CD4-positive, alpha-beta T cell (primary cell): ENCODE measurements around the gene DGLUCY. TPM values are rescaled to one million over a fixed set of nuclear protein-coding genes. Genes with fewer than 3 reads are reported as not detected.

ENCODE experiments used
- ATAC-seq: fragments of 200-7000 bp; cut with Tn5 transposase; one replicate; pipeline ENCODE4 v1.10.0; 2022; ENCODE audit warnings: mild to moderate bottlenecking; ENCODE audit not compliant: poor library complexity
- CTCF ChIA-PET: fragments of 350-600 bp; sonication (Branson Sonifier 250); formaldehyde crosslinking; loops from one replicate; lab custom pipeline; 2021; ENCODE audit warnings: antibody characterized with exemption, inconsistent platforms; lab: Charles Lee
- POLR2A ChIA-PET: fragments of 350-600 bp; sonication (Branson Sonifier 250); formaldehyde crosslinking; loops from one replicate; lab custom pipeline; 2021; ENCODE audit warnings: antibody characterized with exemption, inconsistent platforms; lab: Charles Lee
- DNase-seq, 14 experiments: peaks; one replicate each; pipeline ENCODE4 v3.0.0-alpha.2; 2013 to 2020; ENCODE audit warnings: mixed read lengths in 2 of 14
- H3K27ac ChIP-seq, 2 donors: one replicate each; pipeline versions ENCODE4 v1.5.1 to v1.7.0; 2013; ENCODE audit warnings: low read length in 2 of 2, low read depth in 1 of 2, mild to moderate bottlenecking in 1 of 2
- H3K27me3 ChIP-seq, 2 experiments: 1 replicate in 1 of 2; 2 replicates in 1 of 2; pipeline versions ENCODE4 v1.6.1 to v1.7.0; 2013; ENCODE audit warnings: low read length in 2 of 2, control low read depth in 1 of 2, mild to moderate bottlenecking in 1 of 2, moderate library complexity in 1 of 2; ENCODE audit not compliant: insufficient read depth in 2 of 2, control insufficient read depth in 1 of 2
- H3K36me3 ChIP-seq: one replicate; pipeline ENCODE4 v1.6.1; 2013; ENCODE audit warnings: low read length, control low read depth; ENCODE audit not compliant: insufficient read depth
- H3K4me1 ChIP-seq: one replicate; pipeline ENCODE4 v1.6.1; 2013; ENCODE audit warnings: low read length, control low read depth; ENCODE audit not compliant: insufficient read depth
- H3K4me3 ChIP-seq: one replicate; pipeline ENCODE4 v1.5.1; 2013; ENCODE audit warnings: mild to moderate bottlenecking, low read length, moderate library complexity
- H3K9me3 ChIP-seq, 2 experiments: 1 replicate in 1 of 2; 2 replicates in 1 of 2; pipeline versions ENCODE4 v1.6.1 to v1.7.0; 2013; ENCODE audit warnings: low read length in 2 of 2, mild to moderate bottlenecking in 2 of 2, control low read depth in 1 of 2, moderate library complexity in 1 of 2; ENCODE audit not compliant: control insufficient read depth in 1 of 2, insufficient read depth in 1 of 2
- H3K27ac Mint-ChIP-seq: one replicate; pipeline ENCODE4 v1.8.0; 2020; ENCODE audit warnings: mixed read lengths
- H3K27me3 Mint-ChIP-seq: one replicate; pipeline ENCODE4 v1.8.0; 2021; ENCODE audit warnings: mixed read lengths
- H3K36me3 Mint-ChIP-seq: one replicate; pipeline ENCODE4 v1.8.0; 2021; ENCODE audit warnings: low read depth, mixed read lengths
- H3K4me1 Mint-ChIP-seq: one replicate; pipeline ENCODE4 v1.8.0; 2021; ENCODE audit warnings: low read depth, mixed read lengths
- H3K4me3 Mint-ChIP-seq: one replicate; pipeline ENCODE4 v1.8.0; 2020; ENCODE audit warnings: mild to moderate bottlenecking, mixed read lengths
- H3K9me3 Mint-ChIP-seq: one replicate; pipeline ENCODE4 v1.8.0; 2020; ENCODE audit warnings: mixed read lengths
- intact Hi-C, 2 experiments: fragments of 100-400 bp; cut with DNase I in 1 of 2; cut with micrococcal nuclease in 1 of 2; formaldehyde crosslinking; loops; one replicate each; pipeline versions ENCODE4 v1.15.1 to v1.9.0; 2023 to 2025; cut with DNase I, micrococcal nuclease
- total RNA-seq, 174 experiments: library from RNA in 2 of 174; stranded (reverse) in 2 of 174; gene quantifications; one replicate each; pipeline ENCODE4 v1.2.3 and lab custom pipeline; 2021 to 2026
- TF ChIP-seq, protein P1 (sequence below): fragments of 200-600 bp; IDR thresholded peaks from one replicate; pipeline ENCODE4 v1.8.0; 2022; ENCODE audit warnings: antibody characterized with exemption, mild to moderate bottlenecking

The DGLUCY gene
- total RNA-seq, 2 experiments from 2014 or later, result 33.0 to 34.9 TPM

DNA sequence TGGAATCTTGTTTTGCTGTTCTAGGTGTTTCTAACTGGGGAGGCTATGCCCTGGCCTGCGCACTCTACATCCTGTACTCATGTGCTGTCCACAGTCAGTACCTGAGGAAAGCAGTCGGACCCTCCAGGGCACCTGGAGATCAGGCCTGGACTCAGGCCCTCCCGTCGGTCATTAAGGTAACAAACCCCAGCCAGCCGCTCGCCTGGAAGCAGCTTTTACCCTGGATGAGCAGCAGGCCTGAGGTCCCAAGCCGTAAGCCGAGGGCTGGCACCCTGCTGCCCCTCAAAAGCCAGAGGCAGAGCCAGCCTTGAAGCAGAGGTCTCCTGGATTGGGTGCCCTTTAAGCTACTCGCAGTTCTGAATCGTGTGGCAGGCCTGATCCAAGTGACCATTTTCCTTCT lies 101.5 kb downstream of the DGLUCY start:
- intact Hi-C loops, result no loop called here
- H3K4me1 Mint-ChIP-seq, result peaks cover 4% of the 10 kb centered on the region
- ATAC-seq (no peak), DNase-seq (no peak)
- no peak overlapping the region for H3K4me3 ChIP-seq
- ChIA-PET POLR2A (interaction anchor here (1.2 to 2.4 kb wide), 2 partner anchors 13 to 28 kb away, joined by 3 to 8 read pairs; no protein-coding TSS in a partner anchor), CTCF (no interaction called here)
- no peaks in the 10 kb centered on the region for H3K9me3 ChIP-seq
- no peaks in the 10 kb centered on the region for H3K27me3 ChIP-seq
- H3K36me3 ChIP-seq, result peaks cover 37% of the 10 kb centered on the region
- H3K9me3 Mint-ChIP-seq, result no peaks in the 10 kb centered on the region
- peaks cover 61% of the 10 kb centered on the region for H3K36me3 Mint-ChIP-seq
- TF ChIP-seq, protein P1, sequence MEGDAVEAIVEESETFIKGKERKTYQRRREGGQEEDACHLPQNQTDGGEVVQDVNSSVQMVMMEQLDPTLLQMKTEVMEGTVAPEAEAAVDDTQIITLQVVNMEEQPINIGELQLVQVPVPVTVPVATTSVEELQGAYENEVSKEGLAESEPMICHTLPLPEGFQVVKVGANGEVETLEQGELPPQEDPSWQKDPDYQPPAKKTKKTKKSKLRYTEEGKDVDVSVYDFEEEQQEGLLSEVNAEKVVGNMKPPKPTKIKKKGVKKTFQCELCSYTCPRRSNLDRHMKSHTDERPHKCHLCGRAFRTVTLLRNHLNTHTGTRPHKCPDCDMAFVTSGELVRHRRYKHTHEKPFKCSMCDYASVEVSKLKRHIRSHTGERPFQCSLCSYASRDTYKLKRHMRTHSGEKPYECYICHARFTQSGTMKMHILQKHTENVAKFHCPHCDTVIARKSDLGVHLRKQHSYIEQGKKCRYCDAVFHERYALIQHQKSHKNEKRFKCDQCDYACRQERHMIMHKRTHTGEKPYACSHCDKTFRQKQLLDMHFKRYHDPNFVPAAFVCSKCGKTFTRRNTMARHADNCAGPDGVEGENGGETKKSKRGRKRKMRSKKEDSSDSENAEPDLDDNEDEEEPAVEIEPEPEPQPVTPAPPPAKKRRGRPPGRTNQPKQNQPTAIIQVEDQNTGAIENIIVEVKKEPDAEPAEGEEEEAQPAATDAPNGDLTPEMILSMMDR, result no peak
- no peak overlapping the region for H3K27ac Mint-ChIP-seq
- H3K27ac ChIP-seq, result no peak overlapping the region
- H3K4me1 ChIP-seq, result peaks cover 4% of the 10 kb centered on the region
- H3K27me3 Mint-ChIP-seq, result no peaks in the 10 kb centered on the region
- no peak overlapping the region for H3K4me3 Mint-ChIP-seq

DNA sequence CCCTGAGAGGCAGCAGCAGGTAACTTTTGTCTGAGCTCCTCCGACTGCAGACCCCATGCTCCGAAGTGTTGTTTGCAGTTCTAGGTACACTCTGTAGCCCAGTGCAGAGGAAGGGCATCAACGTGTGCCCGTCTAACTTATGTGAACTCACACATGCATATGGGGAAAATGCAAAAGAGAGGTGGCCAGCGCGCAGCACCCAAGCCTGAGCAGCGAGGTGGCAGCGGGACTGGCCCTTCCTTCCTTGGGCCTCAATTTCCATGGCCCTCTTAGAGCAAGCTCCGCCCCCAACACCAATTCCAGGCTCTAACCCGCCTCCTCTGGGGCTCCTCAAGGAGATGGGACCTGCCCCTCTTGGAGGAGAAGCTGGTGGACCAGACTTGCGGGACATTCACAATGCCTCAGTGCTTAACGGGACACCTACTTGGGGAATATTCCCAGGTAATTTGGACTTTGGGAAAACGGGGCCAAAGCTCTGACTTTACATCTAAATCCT lies 102.9 kb downstream of the DGLUCY start:
- no peak overlapping the region for H3K4me3 ChIP-seq
- ChIA-PET POLR2A (interaction anchor here (0.6 to 2.4 kb wide), 4 partner anchors 12 to 34 kb away, joined by 3 to 8 read pairs (median 4); no protein-coding TSS in a partner anchor), CTCF (interaction anchor here (1.3 kb wide), 1 partner anchor 39 kb away, joined by 3 read pairs; no protein-coding TSS in a partner anchor)
- no peak overlapping the region for H3K27ac ChIP-seq
- peaks cover 13% of the 10 kb centered on the region for H3K4me1 Mint-ChIP-seq
- peaks cover 34% of the 10 kb centered on the region for H3K36me3 ChIP-seq
- no peaks in the 10 kb centered on the region for H3K27me3 Mint-ChIP-seq
- no peak for ATAC-seq
- H3K4me1 ChIP-seq, result peaks cover 10% of the 10 kb centered on the region
- no peaks in the 10 kb centered on the region for H3K9me3 ChIP-seq
- TF ChIP-seq, protein P1, result no peak
- no peaks in the 10 kb centered on the region for H3K27me3 ChIP-seq
- H3K4me3 Mint-ChIP-seq, result no peak overlapping the region
- DNase-seq, result no peak
- no peaks in the 10 kb centered on the region for H3K9me3 Mint-ChIP-seq
- intact Hi-C loops, result no loop called here
- H3K36me3 Mint-ChIP-seq, result peaks cover 55% of the 10 kb centered on the region
- no peak overlapping the region for H3K27ac Mint-ChIP-seq

DNA sequence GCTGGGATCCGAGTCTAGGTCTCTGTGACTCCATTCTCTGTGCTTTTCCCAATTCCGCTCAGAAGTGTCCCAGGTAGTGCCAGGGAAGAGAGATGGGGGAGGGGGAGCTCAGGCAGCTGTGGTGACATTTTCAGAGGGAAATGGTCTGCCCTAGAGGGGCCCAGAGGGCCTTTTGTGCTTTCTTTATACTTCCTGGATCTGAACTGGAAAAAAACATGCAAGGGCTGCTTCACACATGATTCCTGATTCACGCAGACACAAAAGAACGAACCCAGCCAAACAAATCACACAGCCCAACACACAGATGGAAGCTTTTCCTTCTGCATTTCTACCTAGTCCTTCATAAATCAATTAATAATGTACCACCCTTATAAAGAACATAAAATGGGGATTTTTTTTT lies 104.1 kb downstream of the DGLUCY start:
- Mint-ChIP-seq H3K9me3 (no peaks in the 10 kb centered on the region), H3K36me3 (peaks cover 55% of the 10 kb centered on the region), H3K4me3 (no peak overlapping the region), H3K27ac (no peak overlapping the region), H3K4me1 (peaks cover 25% of the 10 kb centered on the region), H3K27me3 (no peaks in the 10 kb centered on the region)
- Histone ChIP-seq H3K4me3 (no peak overlapping the region), H3K36me3 (peaks cover 27% of the 10 kb centered on the region), H3K4me1 (peaks cover 13% of the 10 kb centered on the region), H3K27ac (no peak overlapping the region), H3K9me3 (no peaks in the 10 kb centered on the region), H3K27me3 (no peaks in the 10 kb centered on the region)
- TF ChIP-seq, protein P1, result no peak
- ATAC-seq (no peak), DNase-seq (no peak)
- POLR2A ChIA-PET, result interaction anchor here (1.8 kb wide), 1 partner anchor 24 kb away, joined by 6 read pairs; no protein-coding TSS in a partner anchor
- CTCF ChIA-PET, result no interaction called here
- intact Hi-C loops, result no loop called here
